ENCODE results near the gene INSRR.

DNA sequence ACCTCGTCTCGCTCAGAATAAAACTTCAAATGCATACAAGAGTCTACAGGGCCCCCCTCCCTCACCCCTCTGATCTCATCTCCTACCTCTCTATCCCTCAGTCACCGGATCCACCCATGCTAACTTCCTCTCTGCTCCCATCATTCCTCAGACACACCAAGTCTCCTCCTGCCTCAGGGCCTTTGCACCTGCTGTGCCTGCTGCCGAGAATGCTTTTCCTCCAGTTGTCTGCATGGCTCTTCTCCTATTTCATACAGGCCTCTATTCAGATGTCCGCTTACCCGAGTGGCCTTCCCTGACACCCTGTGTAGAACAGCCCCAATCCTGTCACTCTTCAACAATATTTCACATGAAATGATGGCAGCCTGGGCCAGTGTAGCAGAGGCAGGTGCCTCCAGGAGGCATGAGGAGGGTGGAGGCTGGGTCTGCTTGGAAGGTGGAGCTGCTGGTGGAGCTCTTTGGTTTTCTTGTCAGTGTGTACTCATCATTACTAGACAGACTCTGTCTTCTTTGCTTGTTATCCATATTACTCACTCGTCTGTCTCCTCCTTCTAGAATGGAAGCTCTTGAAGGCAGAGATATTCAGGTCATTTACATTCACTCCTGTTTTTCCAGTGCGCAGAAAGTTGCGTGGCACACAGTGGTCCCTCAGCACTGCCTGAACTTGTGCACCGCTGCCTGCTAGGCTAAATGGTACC lies 46.5 kb downstream of the INSRR start:
- TF ChIP-seq POLR2A (IDR thresholded peaks at IDR 0.05) (no peak), POLR2AphosphoS5 (IDR thresholded peaks at IDR 0.05) (no peak)
- TF ChIP-seq, protein P1, sequence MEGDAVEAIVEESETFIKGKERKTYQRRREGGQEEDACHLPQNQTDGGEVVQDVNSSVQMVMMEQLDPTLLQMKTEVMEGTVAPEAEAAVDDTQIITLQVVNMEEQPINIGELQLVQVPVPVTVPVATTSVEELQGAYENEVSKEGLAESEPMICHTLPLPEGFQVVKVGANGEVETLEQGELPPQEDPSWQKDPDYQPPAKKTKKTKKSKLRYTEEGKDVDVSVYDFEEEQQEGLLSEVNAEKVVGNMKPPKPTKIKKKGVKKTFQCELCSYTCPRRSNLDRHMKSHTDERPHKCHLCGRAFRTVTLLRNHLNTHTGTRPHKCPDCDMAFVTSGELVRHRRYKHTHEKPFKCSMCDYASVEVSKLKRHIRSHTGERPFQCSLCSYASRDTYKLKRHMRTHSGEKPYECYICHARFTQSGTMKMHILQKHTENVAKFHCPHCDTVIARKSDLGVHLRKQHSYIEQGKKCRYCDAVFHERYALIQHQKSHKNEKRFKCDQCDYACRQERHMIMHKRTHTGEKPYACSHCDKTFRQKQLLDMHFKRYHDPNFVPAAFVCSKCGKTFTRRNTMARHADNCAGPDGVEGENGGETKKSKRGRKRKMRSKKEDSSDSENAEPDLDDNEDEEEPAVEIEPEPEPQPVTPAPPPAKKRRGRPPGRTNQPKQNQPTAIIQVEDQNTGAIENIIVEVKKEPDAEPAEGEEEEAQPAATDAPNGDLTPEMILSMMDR (IDR thresholded peaks at IDR 0.05) = no peak

Data from gastroesophageal sphincter (tissue), 3 donors.